RPMI7951 (cell line): ENCODE measurements around the gene OR5K4. TPM values are rescaled to one million over a fixed set of nuclear protein-coding genes. Genes with fewer than 3 reads are reported as not detected.

Source experiments
- DNase-seq: peaks from one replicate; pipeline ENCODE4 v3.0.0-alpha.2; 2012; ENCODE audit warnings: low read depth
- total RNA-seq: library from RNA; depleted of rRNA; stranded (reverse); fragments of >200 nt; shearing (Covaris generic); gene quantifications from 2 replicates; pipeline ENCODE4 v1.2.3, GENCODE V29; 2014; rRNA removed

OR5K4 gene, protein sequence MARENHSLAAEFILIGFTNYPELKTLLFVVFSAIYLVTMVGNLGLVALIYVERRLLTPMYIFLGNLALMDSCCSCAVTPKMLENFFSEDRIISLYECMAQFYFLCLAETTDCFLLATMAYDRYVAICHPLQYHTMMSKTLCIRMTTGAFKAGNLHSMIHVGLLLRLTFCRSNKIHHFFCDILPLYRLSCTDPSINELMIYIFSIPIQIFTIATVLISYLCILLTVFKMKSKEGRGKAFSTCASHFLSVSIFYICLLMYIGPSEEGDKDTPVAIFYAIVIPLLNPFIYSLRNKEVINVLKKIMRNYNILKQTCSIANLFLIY
- total RNA-seq, result not detected in 2 replicates

DNA sequence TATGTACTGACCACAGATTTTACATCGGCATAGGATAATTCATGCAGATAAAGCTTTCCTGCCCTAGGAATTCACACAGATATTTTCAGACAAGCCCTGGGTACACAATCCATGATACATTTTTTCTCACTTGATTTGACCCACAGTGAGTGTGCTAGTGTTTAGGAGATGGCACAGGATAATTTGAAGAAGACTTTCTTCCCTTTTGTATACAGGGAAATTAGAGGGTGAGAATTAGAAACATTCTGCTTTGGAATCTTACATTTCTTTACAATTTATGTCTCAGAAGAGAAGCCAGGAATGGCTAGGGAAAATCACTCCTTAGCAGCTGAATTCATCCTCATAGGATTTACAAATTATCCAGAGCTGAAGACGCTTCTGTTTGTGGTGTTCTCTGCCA lies at the start of gene OR5K4:
Gene OR5K4, plus strand, starts transcription at position 301 of the 400 bp plus-strand sequence. Its CDS starts 0 bp downstream, at position 301.
- DNase-seq, result no peak

DNA sequence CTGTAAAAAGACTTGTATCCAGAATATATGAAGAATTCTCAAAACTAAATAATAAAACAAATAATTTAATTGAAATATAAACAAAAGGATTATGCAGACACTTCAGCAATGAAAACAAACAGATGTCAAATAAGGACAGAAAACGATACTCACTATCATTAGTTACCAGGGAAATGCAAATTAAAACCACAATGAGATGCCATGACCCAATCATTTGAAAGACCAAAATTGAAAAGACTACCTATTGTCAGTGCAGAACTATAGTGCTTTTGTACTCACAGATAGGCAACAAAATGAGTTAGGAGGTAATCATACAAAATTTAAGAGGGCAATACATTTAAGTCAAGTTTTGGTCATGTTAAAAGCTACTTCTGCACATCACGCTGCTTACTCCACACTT lies 31.6 kb upstream of the OR5K4 start:
- no peak for DNase-seq

DNA sequence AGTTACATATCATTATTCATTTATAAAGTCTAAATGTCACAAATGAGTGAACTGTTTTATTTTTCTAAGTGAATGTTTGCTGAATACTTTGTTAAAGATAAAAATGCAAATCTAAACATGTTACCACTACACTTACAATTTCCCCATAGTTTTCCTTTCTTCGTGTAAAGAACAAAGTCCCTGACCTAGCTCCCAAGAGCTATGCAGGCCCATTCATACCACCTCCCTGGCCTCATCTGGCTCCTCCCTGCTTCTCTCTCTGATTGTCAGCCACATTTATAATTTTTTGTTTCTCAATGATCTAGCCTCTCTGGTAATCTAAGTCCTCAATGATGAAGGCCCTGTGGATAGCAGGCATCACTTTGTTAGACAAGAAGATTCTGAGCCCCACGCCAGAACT lies 31.0 kb upstream of the OR5K4 start:
- no peak for DNase-seq

DNA sequence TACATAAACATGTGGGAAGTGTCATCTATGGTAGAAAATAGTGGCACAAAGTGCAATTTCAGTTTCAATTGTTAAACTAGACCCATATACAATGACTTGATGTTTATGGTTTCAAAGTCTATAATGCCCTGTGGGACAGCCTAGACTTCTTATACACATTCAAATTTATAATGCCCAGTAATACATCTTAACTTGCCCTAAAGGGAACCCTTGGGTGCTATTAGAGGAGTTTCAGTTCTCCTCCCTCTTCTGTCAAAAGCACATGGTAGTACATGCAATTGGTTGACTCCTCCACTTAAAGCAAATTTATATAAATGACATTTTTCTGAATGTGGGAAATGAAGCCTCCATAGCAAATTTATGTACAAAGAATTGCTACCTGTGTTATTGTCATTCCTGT lies 30.2 kb upstream of the OR5K4 start:
- DNase-seq, result no peak

DNA sequence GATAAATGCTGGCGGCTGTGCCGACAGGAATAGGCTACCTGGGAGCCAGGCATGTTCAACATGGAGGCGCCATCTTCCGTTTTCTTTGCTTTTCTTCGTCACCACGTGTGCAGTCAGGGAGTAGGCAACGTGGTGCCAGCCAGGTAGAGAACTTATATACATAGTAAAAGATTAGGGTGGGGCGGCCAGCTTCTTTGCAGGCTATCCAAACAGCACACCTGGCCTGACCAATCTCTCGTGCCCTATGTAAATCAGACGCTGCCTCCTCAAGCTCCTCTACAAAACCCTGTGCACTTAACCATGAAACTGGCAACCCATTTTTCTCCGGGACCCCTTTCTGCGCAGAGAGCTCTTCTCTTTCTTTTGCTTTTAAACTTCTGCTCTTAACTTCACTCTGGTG lies 28.6 kb upstream of the OR5K4 start:
- no peak for DNase-seq

DNA sequence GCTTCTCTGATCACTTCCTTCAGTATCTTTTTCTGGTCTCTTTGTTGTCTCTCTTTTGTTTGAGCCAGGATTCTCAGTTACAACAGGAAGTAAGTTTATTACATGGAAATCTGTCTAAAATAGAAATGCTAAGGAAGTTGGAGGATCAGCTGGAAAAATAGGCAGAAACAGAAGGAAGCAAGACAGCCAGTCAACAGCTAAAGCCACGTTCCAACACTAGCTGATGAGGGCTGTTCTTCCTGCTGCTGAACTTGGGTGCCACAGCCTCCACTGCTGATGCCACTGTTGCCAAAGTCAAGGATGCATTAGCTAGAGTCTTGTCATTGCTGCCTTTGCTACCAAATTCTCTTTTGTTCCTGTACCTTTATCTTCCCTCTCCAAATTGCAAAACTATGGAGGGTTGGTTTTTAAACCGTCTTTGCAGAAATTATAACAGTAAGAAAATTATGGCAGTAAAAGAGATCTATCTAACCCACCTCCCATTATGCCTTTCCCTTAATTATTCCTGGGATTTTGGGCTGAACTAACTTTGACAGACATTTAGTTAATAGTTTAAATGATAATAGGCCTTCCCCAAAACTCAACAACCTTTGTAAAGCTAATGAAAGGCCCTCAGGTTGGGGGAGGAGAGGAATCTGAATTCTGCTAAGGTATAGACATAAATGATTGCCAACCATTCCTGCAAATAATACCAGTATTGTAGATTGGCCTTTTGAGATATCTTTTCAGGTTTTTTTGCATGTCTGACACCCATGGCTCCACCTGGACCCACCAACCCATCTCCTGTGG lies 27.4 kb upstream of the OR5K4 start:
- no peak for DNase-seq

DNA sequence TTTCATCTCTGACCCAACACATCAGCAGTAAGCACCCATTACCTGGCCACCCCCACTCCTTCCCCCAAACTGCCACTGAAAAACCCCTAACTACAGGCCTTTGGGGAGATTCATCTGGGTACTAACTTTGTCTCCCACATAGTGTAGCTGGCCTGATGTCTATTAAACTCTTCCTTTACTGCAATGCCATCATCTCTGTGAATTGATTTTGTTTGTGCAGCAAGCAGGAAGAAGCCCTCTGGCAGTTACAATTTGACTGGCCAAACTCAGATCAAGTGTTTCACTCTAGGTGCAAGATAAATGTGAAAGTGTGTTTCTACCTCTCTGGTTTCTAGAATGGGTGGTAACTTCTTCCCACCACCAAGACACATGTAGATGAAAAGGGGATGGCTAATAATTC lies 26.7 kb upstream of the OR5K4 start:
- DNase-seq, result no peak

DNA sequence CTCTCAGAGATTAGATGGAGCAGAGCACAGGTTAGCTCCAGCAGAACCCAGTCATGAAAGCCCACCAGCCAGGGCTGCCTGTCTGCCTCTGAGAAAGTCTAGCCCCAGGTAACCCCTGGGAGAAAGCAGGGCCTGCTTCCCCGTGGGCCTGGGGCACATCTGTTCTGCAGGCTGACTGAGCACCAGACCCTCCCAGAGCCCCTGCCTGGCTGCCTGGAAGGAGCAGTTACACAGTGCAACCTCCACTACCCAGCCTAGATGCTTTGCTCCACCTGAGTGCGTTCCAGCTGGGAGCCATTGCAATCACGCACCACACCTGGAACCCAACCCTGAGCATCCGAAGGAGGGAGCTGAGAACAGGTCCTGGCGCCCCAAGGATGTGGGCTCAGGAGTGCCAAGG lies 24.7 kb upstream of the OR5K4 start:
- no peak for DNase-seq

DNA sequence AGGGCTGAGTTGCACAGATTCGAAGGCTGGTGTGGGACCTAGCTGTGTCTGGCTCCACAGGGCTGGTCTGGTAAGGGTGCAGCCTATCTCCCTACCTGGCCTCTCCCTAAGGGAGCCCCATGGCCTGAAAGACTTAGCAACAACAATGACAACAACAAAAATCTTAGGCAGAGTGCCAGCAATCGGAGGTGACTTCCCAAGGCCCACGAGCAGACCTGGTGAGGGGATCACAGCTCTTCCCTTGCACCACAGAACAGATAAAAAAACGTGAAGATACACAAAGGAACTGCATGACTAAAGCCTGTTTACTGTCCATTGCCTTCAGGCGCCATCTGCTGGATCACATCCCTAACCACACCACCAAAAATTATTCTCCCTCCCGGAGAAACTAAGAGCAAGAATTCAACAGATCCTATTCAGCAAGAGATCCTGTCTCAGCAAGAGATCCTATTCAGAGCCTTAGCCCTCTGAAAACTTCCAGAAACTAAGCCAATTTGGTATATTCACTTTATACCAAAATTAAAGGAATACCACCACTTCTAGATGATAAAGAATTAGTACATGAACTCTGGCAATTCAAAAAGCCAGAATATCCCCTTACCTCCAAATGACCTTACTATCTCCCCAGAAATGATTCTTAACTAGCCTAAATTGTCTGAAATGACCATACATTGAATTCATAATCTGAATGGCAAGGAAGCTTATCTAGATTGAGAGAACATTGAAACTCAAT lies 24.1 kb upstream of the OR5K4 start:
- DNase-seq, result peak; percentile 55

DNA sequence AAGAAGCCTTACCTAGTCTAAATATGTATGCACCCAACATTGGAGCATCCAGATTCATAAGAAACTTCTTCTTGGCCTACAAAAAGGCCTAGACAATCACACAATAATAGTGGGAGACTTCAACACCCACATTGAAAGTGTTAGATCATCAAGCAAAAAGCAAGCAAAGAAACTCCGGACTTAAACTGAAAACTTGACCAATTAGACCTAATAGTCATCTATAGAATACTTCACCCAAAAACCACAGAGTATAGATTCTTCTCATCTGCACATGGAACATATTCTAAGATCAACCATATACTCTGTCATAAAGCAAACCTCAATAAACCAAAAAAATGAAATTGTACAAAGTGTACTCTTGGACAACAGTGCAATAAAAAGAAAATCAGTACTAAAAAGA lies 22.3 kb upstream of the OR5K4 start:
- no peak for DNase-seq

DNA sequence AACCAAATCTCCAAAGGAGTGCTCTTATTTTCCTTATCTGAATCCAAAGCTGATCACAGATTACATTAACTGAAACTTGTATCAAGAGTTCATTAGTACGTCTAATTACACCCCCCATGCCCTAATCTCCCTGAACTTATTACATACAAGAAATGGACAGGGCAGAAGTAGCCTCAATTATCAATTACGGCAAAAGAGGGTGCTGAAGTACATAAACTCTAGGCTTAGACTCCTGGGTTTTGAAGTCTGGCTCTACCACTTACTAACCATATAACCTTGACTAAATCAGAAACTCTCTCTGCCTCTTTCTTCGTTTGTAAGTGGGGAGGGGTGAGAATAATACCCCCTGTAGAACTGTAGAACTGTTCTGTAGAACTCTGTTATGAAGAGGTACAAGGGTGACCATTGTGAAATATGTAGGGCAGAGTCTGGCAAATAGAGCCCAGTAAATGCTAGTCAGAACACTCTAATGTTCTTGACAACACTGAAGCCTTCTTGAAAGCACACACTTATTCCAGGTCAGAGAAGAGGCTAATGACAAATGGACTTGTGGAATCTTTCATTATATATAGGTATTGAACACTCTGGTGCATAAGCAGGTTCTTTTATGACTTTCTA lies 19.6 kb upstream of the OR5K4 start:
- DNase-seq, result peak; percentile 56

DNA sequence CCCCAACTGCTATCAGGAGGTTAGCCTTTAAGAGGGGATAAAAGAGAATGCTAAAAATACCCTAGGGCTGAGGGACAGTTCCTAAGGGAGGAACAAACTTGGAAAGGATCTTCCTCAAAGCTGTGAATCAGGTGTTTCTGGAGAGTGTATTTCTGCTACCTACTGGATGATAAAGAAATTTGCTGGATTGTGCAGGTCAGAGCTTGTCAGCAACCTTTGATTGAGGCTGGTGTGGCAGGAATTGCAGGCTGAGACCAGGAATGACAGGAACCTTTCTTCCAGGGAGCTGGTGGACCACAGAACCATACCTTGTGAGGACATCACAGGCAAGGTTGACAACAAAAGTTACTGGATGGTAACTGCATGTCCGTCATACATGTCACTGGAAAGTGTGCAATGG lies 14.6 kb upstream of the OR5K4 start:
- no peak for DNase-seq

DNA sequence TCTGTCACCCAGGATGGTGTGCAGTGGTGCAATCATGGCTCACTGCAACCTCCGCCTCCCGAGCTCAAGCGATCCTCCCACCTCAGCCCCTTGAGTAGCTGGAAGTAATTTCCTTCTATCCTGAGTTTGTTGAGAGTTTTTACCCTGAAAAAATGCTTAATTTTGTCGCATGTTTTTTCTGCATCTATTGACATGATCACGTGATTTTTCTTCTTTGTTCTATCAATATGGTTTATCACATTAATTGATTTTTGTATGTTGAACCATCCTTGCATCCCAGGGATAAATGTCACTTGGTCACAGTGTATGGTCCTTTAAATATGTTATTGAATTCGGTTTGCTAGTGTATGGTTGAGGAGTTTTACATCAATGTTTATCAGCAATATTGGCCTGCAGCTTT lies 11.9 kb upstream of the OR5K4 start:
- DNase-seq, result no peak

DNA sequence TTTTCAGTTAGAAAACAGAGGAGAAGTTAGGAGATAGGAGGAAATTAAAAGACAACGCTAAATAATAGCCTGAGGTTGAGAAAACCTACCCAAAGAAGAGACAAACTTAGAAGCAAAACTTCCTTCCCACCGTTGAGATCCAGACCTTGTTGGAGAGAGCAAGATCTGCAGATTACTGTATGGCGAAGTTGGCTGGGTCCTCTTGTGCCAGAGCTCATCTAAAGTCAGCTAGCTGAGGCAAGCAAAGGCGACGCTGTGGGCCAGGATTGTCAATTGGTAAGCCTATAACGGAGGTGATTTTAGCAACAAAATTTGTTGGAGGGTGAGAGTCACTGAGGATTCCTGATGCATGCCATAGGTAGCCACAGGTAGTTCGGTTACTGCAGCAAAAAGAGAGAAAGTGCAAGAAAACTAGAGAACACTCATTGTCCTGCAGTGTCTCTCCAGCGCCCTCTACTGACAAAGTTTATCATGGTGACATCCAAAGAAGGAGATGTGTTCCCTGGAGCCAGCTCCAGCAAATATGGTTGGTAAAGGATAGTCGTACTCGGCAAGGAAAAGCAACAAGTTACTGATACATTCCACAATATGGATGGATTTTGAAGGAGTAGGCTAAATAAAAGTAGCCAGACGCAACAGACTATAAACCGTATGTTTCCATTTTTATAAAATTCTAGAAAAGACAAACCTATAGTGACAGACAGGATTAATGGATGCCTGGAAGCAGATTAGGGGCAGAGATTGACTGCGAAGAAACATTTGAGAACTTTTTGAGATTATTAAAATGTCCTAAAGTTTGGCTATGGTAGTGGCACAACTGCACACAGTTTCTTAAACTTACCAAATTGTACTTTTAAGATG lies 9.8 kb upstream of the OR5K4 start:
- peak; percentile 62 for DNase-seq

DNA sequence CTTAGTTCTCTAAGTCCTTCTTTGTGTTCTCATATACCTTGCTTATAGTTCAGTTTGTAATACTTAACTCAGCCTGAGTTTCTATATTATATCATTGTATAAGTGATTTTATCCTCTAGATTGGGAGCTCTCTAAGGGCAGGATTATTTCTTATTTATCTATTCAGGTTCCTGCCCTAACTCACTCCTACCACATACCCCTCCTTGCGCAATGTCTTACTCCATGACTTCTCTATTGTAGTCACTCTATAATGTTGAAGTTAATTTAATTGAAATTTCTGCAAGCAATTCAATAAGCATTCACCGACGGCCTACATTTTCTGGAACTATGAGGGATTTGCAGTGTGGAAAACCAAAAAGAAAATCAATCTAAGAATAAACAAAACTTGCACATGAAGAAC lies 3.6 kb upstream of the OR5K4 start:
- DNase-seq, result no peak

DNA sequence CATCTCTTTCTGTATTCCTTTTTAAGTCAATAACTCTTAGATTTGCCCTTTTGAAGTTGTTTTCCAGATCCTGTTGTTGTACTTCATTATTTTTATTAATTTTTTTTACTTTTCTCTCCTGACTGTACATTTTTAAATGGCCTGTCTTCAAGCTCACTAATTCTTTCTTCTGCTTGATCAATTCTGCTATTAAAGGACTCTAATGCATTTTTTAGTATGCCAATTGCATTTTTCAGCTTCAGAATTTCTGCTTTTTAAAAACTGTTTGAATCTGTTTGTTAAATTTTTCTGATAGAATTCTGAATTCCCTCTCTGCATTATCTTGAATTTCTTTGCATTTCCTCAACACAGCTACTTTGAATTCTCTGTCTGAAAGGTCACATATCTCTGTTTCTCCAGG lies 5.6 kb downstream of the OR5K4 start:
- DNase-seq, result no peak

DNA sequence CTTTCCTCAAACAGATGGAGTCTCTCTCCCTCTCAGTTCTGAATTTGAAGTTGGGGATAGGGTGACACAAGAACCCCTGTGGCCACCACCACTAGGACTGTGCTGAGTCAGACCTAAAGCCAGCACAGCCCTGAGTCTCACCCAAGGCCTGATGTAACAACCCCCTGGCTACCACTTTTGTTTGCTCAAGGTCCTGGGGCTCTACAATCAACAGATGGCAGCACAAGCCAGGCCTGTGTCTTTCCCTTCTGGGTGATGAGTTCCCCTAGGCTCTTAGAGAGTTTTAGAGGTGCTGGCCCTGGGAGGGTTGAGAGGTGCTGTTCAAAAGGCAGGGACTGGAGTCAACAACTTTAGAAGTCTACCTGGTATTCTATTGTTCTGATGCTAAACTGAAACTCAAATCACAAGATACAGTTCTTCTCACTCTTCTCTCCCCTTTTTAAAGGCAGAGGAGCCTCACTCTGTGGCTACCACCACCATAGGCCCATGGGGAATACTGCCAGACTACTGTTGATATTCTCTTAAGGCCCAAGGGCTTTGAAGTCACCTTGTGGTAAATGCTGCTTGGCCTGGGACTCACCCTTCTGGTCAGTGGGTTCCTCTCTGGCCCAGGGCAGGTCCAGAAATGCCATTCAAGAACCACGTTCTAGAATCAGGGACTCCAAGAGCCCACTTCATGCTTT lies 6.5 kb downstream of the OR5K4 start:
- DNase-seq, result peak; percentile 3

DNA sequence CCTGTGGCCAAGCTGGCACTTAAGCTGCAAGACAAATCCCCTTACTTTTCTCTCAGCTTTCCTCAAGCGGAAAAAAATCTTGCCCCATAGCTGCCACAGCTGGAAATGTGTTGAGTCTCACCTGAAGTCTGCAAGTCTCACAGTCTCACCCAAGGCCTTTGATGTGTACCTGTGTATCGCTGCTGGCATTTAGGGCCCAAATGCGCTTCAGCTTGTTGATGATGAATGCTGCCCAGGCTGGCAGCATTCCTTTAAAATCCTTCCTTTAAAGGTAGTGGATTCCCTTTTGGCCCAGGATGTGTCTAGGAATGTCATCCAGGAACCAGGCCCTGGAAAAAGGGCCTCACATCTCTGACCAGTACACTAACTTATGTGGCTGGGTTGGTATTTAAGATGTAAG lies 7.0 kb downstream of the OR5K4 start:
- DNase-seq, result no peak

DNA sequence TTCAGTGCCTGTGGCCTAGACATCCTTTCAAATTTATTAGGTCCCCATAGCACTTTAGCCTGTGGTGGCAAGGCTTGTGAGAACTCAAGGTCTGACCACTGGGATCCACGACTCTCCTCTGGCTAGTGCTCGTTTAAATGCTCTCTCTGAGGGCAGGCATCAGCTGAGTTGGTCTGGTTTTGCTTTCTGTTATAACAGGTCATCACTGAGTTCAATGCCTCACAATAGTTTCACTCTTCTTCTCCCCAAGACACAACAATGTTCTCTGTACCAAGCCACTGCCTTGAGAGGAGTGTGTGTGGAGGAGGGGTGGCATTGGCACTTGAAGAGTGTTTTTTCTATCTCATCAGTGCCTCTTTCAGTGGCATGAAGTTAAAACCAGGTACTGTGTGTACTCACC lies 7.6 kb downstream of the OR5K4 start:
- no peak for DNase-seq

DNA sequence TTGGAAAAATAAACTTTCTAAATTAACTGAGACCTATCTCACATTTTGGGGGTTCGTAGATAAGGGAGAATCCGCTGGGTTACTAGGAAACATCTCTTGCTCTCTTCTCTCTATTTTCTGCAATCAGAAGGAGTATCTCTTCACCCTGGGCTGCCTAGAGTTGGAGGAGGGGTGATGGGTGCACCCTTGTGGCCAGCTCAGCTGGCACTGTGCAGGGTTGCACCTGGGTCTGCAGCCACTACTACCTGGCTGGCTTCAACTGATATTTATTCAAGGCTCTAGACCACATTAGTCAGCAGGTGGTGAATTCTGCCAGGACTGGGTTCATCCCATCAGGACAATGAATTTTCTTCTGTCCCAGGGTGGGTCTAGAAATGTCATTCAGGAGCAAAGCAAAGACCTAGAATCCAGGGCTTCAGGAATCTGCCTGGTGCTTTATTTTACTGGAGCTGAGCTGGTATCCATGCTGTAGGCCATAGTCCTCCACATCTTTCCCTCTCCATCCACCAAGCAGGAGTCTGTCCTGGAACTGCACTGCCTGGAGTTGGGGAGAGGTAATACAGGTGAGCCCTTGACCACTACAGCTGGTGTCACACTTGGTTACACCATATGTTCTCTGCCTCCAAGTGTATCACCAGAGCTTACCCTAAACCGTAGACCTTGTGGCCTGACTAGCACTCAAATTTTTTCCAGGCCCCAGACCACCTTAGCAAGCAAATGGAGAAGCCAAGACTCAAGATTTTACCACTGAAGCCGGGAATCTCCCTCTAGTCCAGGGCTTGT lies 14.0 kb downstream of the OR5K4 start:
- no peak for DNase-seq
